Fibroblast of mammary gland (primary cell): ENCODE data around the gene MLC1.

Source experiments
- DNase-seq: peaks from one replicate; pipeline ENCODE4 v3.0.0-alpha.2; 2010; ENCODE audit warnings: low read depth
- H3K4me3 ChIP-seq: 2 replicates; pipeline ENCODE4 v1.5.1; 2011; ENCODE audit warnings: low read depth, mild to moderate bottlenecking, low read length, moderate library complexity; ENCODE audit not compliant: control insufficient read depth
- CTCF ChIP-seq: conservative IDR thresholded peaks from 2 replicates; pipeline ENCODE4 v1.5.1; 2011; ENCODE audit warnings: low read depth, low read length, inconsistent platforms; ENCODE audit not compliant: control insufficient read depth, insufficient read depth

MLC1 gene

GRCh38 chr22:50072714-50073538, 12.3 kb downstream of the MLC1 start:
- no peak overlapping the region for H3K4me3 ChIP-seq
- DNase-seq, result no peak
- TF ChIP-seq CTCF, result no peak

GRCh38 chr22:50072167-50072555, 13.1 kb downstream of the MLC1 start:
- H3K4me3 ChIP-seq, result no peak overlapping the region
- no peak for TF ChIP-seq CTCF
- DNase-seq, result no peak

- no peak for DNase-seq
- no peak overlapping the region for H3K4me3 ChIP-seq
- TF ChIP-seq CTCF, result no peak
Measured at GRCh38 chr22:50071432-50072166, 13.6 kb downstream of the MLC1 start.

DNA sequence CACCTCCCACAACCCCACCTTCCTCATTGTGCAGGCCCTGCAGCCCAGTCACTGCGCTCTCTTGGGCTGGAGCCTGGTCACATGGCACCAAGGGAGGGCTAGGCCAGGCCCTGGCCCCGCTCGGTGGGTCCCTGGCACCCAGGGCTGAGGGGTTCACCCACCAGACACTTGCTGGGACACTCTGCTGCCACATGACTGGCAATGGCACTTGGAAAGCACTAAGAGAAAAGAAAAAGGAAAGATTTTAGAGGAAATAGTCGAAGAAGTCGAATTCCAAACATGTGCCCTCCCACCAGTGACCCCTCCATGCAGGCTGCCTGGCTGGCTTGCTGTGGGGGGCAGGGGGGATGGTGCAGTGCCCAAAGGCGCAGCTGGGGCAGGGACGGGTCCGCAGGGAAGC, 14.9 kb downstream of the MLC1 start:
- no peak for TF ChIP-seq CTCF
- no peak for DNase-seq
- no peak overlapping the region for H3K4me3 ChIP-seq

DNA sequence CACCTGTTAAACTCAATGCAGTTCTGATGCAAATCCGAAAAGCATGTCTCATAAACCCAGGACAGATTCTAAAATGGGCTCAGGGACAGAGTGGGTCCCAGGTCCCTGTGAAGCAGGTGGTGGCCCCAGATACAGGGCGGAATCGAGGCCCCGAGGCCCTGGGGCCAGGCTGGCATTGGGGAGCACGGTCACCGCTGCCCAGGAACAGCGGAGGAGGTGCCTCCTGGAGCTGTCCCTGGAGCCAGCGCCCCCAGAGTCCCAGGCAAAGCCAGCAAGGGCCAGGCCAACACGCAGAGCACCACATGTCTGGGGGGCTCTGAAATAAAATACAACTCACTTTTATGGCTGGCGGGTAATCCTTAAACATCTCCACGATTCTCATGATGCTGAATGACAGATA, 17.1 kb downstream of the MLC1 start:
- DNase-seq, result no peak
- no peak overlapping the region for H3K4me3 ChIP-seq
- TF ChIP-seq CTCF, result no peak

DNA sequence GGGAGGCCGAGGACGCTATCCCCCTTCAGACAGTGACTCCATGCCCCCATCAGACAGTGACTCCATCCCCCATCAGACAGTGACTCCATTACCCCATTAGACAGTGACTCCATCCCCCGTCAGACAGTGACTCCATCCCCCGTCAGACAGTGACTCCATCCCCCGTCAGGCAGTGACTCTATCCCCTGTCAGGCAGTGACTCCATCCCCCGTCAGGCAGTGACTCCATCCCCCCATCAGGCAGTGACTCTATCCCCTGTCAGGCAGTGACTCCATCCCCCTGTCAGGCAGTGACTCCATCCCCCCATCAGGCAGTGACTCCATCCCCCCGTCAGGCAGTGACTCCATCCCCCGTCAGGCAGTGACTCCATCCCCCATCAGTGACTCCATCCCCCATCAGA, 18.0 kb downstream of the MLC1 start:
- no peak for TF ChIP-seq CTCF
- H3K4me3 ChIP-seq, result no peak overlapping the region
- DNase-seq, result no peak
